ENCODE data around the gene RAB11FIP4. TPM values are rescaled to one million over a fixed set of nuclear protein-coding genes. Genes with fewer than 3 reads are reported as not detected.

Gene RAB11FIP4
- total and polyA plus RNA-seq, 2 of the 8 experiments (the other 6 are each of a cell fraction or from before 2014, with no cell fraction given), result 21.7 to 53.2 TPM

DNA sequence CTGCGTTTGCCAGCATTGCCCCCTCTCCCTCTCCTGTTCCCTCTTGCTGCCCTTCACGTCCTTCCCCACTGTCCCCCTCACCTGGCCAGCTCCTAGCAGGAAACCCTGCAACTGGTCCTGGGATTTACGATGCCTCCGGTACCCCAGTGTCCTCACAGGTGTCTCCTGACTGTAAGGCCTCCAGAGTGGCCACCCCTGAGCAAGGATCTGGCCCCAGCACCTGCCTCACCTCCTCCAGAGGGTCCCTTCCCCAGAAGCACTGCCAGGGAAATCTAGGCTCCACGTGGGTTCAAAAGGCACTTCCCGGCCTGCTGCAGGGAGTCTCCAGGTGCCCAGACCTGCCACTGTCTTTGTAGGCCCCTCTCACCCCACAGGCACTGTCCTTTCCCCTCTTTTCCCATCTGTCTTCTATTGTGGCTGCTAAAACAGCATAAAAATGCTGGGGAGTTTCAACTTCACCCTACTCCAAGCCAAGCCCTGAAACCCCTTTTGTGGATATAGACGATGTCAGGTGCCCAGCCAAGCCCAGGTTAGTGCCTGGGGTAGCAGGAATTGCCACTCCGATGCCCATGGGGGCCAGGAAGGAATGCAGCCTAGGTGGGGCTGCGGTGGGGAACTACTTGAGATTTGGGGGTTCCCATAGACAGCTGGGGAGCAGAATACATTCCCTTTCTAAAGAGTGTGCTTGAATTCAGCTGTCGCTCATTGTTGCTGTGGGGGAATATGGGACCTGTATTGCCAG is 25.7 kb downstream of the RAB11FIP4 start (continued):
- TF ChIP-seq, protein P1, sequence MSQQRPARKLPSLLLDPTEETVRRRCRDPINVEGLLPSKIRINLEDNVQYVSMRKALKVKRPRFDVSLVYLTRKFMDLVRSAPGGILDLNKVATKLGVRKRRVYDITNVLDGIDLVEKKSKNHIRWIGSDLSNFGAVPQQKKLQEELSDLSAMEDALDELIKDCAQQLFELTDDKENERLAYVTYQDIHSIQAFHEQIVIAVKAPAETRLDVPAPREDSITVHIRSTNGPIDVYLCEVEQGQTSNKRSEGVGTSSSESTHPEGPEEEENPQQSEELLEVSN (IDR thresholded peaks at IDR 0.05), result no peak
- TF ChIP-seq TAF1 (IDR thresholded peaks at IDR 0.05; ENCODE audit: low read depth, low read length), result no peak
- no peak for TF ChIP-seq TCF12 (IDR thresholded peaks at IDR 0.05; ENCODE audit: low read depth, low read length)
- TF ChIP-seq BRCA1 (IDR thresholded peaks at IDR 0.05; ENCODE audit: low read depth, low read length), result no peak
- TF ChIP-seq CHD1 (IDR thresholded peaks at IDR 0.05; ENCODE audit: low read depth, low read length), result no peak
